Kidney (tissue), 14 donors: ENCODE measurements around the gene SCAMP1. TPM values are rescaled to one million over a fixed set of nuclear protein-coding genes. Genes with fewer than 3 reads are reported as not detected.

Source experiments
- DNase-seq, 5 donors: peaks; one replicate each; pipeline ENCODE4 v3.0.0-alpha.2; 2013 to 2020
- FAIRE-seq: peaks from 2 replicates; lab custom pipeline; 2012; peaks lifted over from hg19 to GRCh38; lab: Jason Lieb, UNC
- H3K27ac ChIP-seq, 2 donors: one replicate each; pipeline ENCODE4 v1.7.0; 2013; ENCODE audit warnings: low read depth in 2 of 2, low read length in 2 of 2, inconsistent platforms in 1 of 2
- H3K27me3 ChIP-seq: one replicate; pipeline ENCODE4 v1.7.1; 2013; ENCODE audit warnings: low read length, inconsistent platforms; ENCODE audit not compliant: control insufficient read depth, insufficient read depth
- H3K36me3 ChIP-seq, 3 donors: one replicate each; pipeline versions ENCODE4 v1.7.0 to v1.7.1; 2013; ENCODE audit warnings: low read length in 3 of 3, control low read depth in 1 of 3, inconsistent platforms in 1 of 3; ENCODE audit not compliant: insufficient read depth in 3 of 3, control insufficient read depth in 2 of 3
- H3K4me1 ChIP-seq, 3 donors: one replicate each; pipeline versions ENCODE4 v1.7.0 to v1.7.1; 2013; ENCODE audit warnings: low read length in 3 of 3, inconsistent platforms in 1 of 3, low read depth in 1 of 3; ENCODE audit not compliant: control insufficient read depth in 2 of 3, insufficient read depth in 2 of 3
- H3K4me3 ChIP-seq, 3 donors: one replicate each; pipeline versions ENCODE4 v1.7.0 to v1.8.1; 2013; ENCODE audit warnings: low read length in 3 of 3, control low read depth in 1 of 3, inconsistent platforms in 1 of 3
- H3K9ac ChIP-seq, 3 donors: one replicate each; pipeline versions ENCODE4 v1.7.0 to v1.7.1; 2013; ENCODE audit warnings: low read length in 3 of 3, control low read depth in 1 of 3, inconsistent platforms in 1 of 3
- H3K9me3 ChIP-seq, 3 donors: one replicate each; pipeline versions ENCODE4 v1.7.0 to v1.7.1; 2013; ENCODE audit warnings: low read length in 3 of 3, control low read depth in 1 of 3, inconsistent platforms in 1 of 3; ENCODE audit not compliant: control insufficient read depth in 2 of 3, insufficient read depth in 1 of 3
- intact Hi-C: fragments of 100-400 bp; cut with DNase I; formaldehyde crosslinking; loops from one replicate; pipeline ENCODE4 v1.11.1; 2022
- polyA plus RNA-seq: library from polyadenylated mRNA; stranded (reverse); fragments of 350-450 nt; fragmentation: Illumina TruSeq; extraction: RNeasy Lipid Tissue Mini Kit (QIAGEN cat#74804); gene quantifications from one replicate; pipeline ENCODE4 v1.2.3, GENCODE V29; 2014; ENCODE audit warnings: low read depth, low replicate concordance; ENCODE audit not compliant: insufficient read depth
- total RNA-seq: library from RNA; stranded (reverse); fragmentation: NEBNext Ultra II Directional; extraction: Animal tissue kit (Norgen Biotek cat#: 25700); gene quantifications from one replicate; pipeline ENCODE4 v1.2.1, GENCODE V29; 2021
- TF ChIP-seq, protein P1 (sequence below): IDR thresholded peaks from 3 replicates; pipeline ENCODE4 v1.5.1; 2012; ENCODE audit warnings: mild to moderate bottlenecking, moderate library complexity, borderline replicate concordance; ENCODE audit not compliant: insufficient read depth; ENCODE audit errors: extremely low read depth
- donor health status: control.
- donor health status: control.
- donor health status: control.
- donor health status: control.
- donor health status: control.
- donor health status: DM: yes; HTN: yes; CAD: no.
- donor health status: Normal renal cell carcinoma (clear cell type).

SCAMP1 gene
- total and polyA plus RNA-seq, 2 donors from 2014 or later: 13.1 to 42.1 TPM

GRCh38 chr5:78476795-78477194 lies 116.4 kb downstream of the SCAMP1 start:
- FAIRE-seq (no peak), DNase-seq (no peak)
- Histone ChIP-seq H3K27me3 (no peaks in the 10 kb centered on the region), H3K36me3 (peaks cover 0 to 5% (median 0%) of the 10 kb centered on the region in 3 donors), H3K27ac (no peak overlapping the region), H3K4me1 (no peaks in the 10 kb centered on the region), H3K9me3 (no peaks in the 10 kb centered on the region), H3K4me3 (no peak overlapping the region), H3K9ac (no peak overlapping the region)
- TF ChIP-seq, protein P1, sequence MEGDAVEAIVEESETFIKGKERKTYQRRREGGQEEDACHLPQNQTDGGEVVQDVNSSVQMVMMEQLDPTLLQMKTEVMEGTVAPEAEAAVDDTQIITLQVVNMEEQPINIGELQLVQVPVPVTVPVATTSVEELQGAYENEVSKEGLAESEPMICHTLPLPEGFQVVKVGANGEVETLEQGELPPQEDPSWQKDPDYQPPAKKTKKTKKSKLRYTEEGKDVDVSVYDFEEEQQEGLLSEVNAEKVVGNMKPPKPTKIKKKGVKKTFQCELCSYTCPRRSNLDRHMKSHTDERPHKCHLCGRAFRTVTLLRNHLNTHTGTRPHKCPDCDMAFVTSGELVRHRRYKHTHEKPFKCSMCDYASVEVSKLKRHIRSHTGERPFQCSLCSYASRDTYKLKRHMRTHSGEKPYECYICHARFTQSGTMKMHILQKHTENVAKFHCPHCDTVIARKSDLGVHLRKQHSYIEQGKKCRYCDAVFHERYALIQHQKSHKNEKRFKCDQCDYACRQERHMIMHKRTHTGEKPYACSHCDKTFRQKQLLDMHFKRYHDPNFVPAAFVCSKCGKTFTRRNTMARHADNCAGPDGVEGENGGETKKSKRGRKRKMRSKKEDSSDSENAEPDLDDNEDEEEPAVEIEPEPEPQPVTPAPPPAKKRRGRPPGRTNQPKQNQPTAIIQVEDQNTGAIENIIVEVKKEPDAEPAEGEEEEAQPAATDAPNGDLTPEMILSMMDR: no peak
- intact Hi-C loops: no loop called here

DNA sequence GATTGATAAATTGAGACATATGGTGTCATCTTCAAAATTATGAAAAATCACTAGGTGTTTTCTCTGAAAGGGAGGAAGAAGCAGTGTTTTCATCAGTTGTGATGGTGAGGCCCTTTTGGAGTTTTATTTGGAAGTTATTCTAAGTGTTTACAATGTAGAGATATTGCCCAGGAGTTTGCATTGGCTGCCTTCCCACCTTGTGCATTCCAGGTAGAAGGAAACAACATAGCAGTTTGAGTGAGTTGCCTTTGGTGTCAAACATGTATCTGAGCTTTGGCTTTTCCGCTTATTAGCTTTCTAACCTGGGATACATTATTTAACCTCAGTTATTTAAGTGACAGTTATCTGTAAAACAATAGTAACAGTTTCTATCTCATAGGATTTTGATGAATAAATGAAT lies 122.5 kb downstream of the SCAMP1 start:
- FAIRE-seq: no peak
- H3K36me3 ChIP-seq: no peaks in the 10 kb centered on the region
- no peaks in the 10 kb centered on the region for H3K27me3 ChIP-seq
- intact Hi-C loops: no loop called here
- no peak overlapping the region for H3K9ac ChIP-seq
- no peaks in the 10 kb centered on the region for H3K9me3 ChIP-seq
- no peak for DNase-seq
- TF ChIP-seq, protein P1: no peak
- no peak overlapping the region for H3K4me3 ChIP-seq
- H3K4me1 ChIP-seq: no peaks in the 10 kb centered on the region
- H3K27ac ChIP-seq: no peak overlapping the region

DNA sequence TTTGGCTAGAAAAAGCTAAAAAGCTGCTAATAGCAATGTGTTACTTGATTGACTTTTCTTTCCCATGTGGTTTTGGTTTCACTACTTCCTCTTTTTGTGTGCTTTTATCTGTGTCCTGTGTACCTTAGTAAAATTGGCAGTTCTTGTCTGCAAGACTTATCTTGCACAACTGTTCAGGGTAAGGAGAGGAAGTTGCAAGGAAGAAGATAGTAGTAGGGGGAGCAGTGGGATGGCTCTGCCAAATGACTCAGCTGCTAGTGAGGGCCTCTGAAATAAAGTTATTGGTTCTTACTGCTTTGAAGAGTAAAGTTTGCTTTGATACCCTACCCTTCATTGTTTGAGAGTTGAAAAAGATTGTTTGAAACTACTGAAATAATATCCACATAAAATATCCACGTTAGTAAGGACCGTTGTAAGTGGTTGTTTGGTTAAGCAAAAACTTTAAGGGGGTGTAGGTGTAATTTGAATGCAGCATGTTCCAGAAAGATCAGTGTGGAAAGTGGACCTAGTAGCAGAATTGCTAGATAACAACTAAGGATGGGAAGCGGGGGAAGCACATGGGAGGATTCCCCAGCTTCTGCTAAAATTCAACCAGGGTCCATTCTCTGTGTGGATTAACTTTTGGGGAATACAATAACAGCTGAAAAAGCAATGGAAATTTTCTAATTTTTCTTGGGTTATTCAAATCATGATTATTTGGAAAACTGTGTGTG lies 123.5 kb downstream of the SCAMP1 start:
- no peaks in the 10 kb centered on the region for H3K9me3 ChIP-seq
- TF ChIP-seq, protein P1: no peak
- no peak overlapping the region for H3K27ac ChIP-seq
- no peak overlapping the region for H3K4me3 ChIP-seq
- DNase-seq: no peak
- H3K27me3 ChIP-seq: no peaks in the 10 kb centered on the region
- no peaks in the 10 kb centered on the region for H3K4me1 ChIP-seq
- H3K36me3 ChIP-seq: peaks cover 0 to 5% (median 4%) of the 10 kb centered on the region in 3 donors
- intact Hi-C loops: no loop called here
- no peak for FAIRE-seq
- no peak overlapping the region for H3K9ac ChIP-seq
